ENCODE measurements around the gene FOXL3. TPM values are rescaled to one million over a fixed set of nuclear protein-coding genes. Genes with fewer than 3 reads are reported as not detected.
A peak's percentile ranks its signal among the peaks of the same experiment; 100 is the strongest.

The FOXL3 gene
- total RNA-seq, 6 experiments from 2014 or later = not detected

GRCh38 chr7:271266-272107 is 18.5 kb upstream of the FOXL3 start:
- peaks cover 28% of the 10 kb centered on the region for H3K27me3 Mint-ChIP-seq (ENCODE audit: insufficient read depth)
- H3K4me3 Mint-ChIP-seq = no peak overlapping the region
- peaks cover 10% of the 10 kb centered on the region for H3K9me3 Mint-ChIP-seq
- no peak overlapping the region for H3K27ac Mint-ChIP-seq
- H3K36me3 Mint-ChIP-seq (ENCODE audit: low read depth) = peaks cover 5% of the 10 kb centered on the region; the same call in 1 of the 2 replicates
- DNase-seq = peak; percentile 6
- no peak for TF ChIP-seq CTCF (IDR thresholded peaks at IDR 0.05)
- H3K4me1 Mint-ChIP-seq (ENCODE audit: low read depth) = peaks cover 7% of the 10 kb centered on the region

- H3K27ac Mint-ChIP-seq = no peak overlapping the region
- H3K9me3 Mint-ChIP-seq = peaks cover 10% of the 10 kb centered on the region
- H3K4me1 Mint-ChIP-seq (ENCODE audit: low read depth) = peaks cover 7% of the 10 kb centered on the region
- TF ChIP-seq CTCF (IDR thresholded peaks at IDR 0.05) = no peak
- peaks cover 5% of the 10 kb centered on the region; the same call in 1 of the 2 replicates for H3K36me3 Mint-ChIP-seq (ENCODE audit: low read depth)
- peaks cover 30% of the 10 kb centered on the region for H3K27me3 Mint-ChIP-seq (ENCODE audit: insufficient read depth)
- no peak overlapping the region for H3K4me3 Mint-ChIP-seq
- DNase-seq = no peak
These were observed 17.8 kb upstream of the FOXL3 start for GRCh38 chr7:272108-272615.

GRCh38 chr7:272631-273030 is 17.3 kb upstream of the FOXL3 start:
- H3K36me3 Mint-ChIP-seq (ENCODE audit: low read depth) = peaks cover 5% of the 10 kb centered on the region; the same call in 1 of the 2 replicates
- peaks cover 33% of the 10 kb centered on the region for H3K27me3 Mint-ChIP-seq (ENCODE audit: insufficient read depth)
- peaks cover 10% of the 10 kb centered on the region for H3K9me3 Mint-ChIP-seq
- no peak for DNase-seq
- peaks cover 7% of the 10 kb centered on the region for H3K4me1 Mint-ChIP-seq (ENCODE audit: low read depth)
- no peak overlapping the region for H3K4me3 Mint-ChIP-seq
- TF ChIP-seq CTCF (IDR thresholded peaks at IDR 0.05) = no peak
- H3K27ac Mint-ChIP-seq = no peak overlapping the region

GRCh38 chr7:273327-273726 is 16.6 kb upstream of the FOXL3 start:
- DNase-seq = no peak
- Mint-ChIP-seq H3K36me3 (ENCODE audit: low read depth) (peaks cover 5% of the 10 kb centered on the region; the same call in 1 of the 2 replicates), H3K27ac (no peak overlapping the region), H3K9me3 (peaks cover 10% of the 10 kb centered on the region), H3K4me3 (no peak overlapping the region), H3K4me1 (ENCODE audit: low read depth) (peaks cover 7% of the 10 kb centered on the region), H3K27me3 (ENCODE audit: insufficient read depth) (peaks cover 29% of the 10 kb centered on the region)
- TF ChIP-seq CTCF (IDR thresholded peaks at IDR 0.05) = no peak

GRCh38 chr7:274266-274665 is 15.7 kb upstream of the FOXL3 start:
- H3K4me1 Mint-ChIP-seq (ENCODE audit: low read depth) = peaks cover 7% of the 10 kb centered on the region
- no peak for TF ChIP-seq CTCF (IDR thresholded peaks at IDR 0.05)
- H3K27me3 Mint-ChIP-seq (ENCODE audit: insufficient read depth) = peaks cover 31% of the 10 kb centered on the region
- H3K27ac Mint-ChIP-seq = no peak overlapping the region
- H3K4me3 Mint-ChIP-seq = no peak overlapping the region
- peaks cover 10% of the 10 kb centered on the region for H3K9me3 Mint-ChIP-seq
- peaks cover 5% of the 10 kb centered on the region; the same call in 1 of the 2 replicates for H3K36me3 Mint-ChIP-seq (ENCODE audit: low read depth)
- no peak for DNase-seq
